Spleen (tissue), 11 donors: Measurements from ENCODE around the gene PEAK1. TPM values are rescaled to one million over a fixed set of nuclear protein-coding genes. Genes with fewer than 3 reads are reported as not detected.

Source experiments
- DNase-seq: peaks from one replicate; pipeline ENCODE4 v3.0.0-alpha.2; 2020
- H3K27ac ChIP-seq, 8 donors: fragments of 200-600 bp; sonication (generic) in 7 of 8; 1 replicate in 4 of 8; 2 replicates in 4 of 8; pipeline versions ENCODE4 v1.5.0 to v1.8.0; 2016 to 2021; ENCODE audit warnings: inconsistent platforms in 4 of 8, mild to moderate bottlenecking in 4 of 8, moderate library complexity in 1 of 8
- H3K27me3 ChIP-seq, 7 donors: fragments of 200-600 bp; sonication (generic) in 6 of 7; replicated peaks in 1 of 7; 1 replicate in 4 of 7; 2 replicates in 3 of 7; pipeline versions ENCODE4 v1.5.0 to v1.8.0; 2016 to 2021; ENCODE audit warnings: inconsistent platforms in 3 of 7, mild to moderate bottlenecking in 1 of 7
- H3K36me3 ChIP-seq, 6 donors: fragments of 200-600 bp; sonication (generic) in 5 of 6; 1 replicate in 4 of 6; 2 replicates in 2 of 6; pipeline versions ENCODE4 v1.5.0 to v1.8.0; 2016 to 2021; ENCODE audit warnings: inconsistent platforms in 2 of 6
- H3K4me1 ChIP-seq, 6 donors: fragments of 200-600 bp; sonication (generic) in 5 of 6; 1 replicate in 3 of 6; 2 replicates in 3 of 6; pipeline versions ENCODE4 v1.5.0 to v1.8.0; 2016 to 2021; ENCODE audit warnings: inconsistent platforms in 3 of 6
- H3K4me3 ChIP-seq, 8 donors: fragments of 200-600 bp; sonication (generic) in 7 of 8; 1 replicate in 4 of 8; 2 replicates in 4 of 8; pipeline versions ENCODE4 v1.5.0 to v1.8.0; 2016 to 2021; ENCODE audit warnings: inconsistent platforms in 4 of 8, mild to moderate bottlenecking in 4 of 8, moderate library complexity in 2 of 8
- H3K9me3 ChIP-seq, 8 donors: fragments of 200-600 bp; sonication (generic) in 7 of 8; 1 replicate in 4 of 8; 2 replicates in 4 of 8; pipeline versions ENCODE4 v1.5.0 to v1.8.0; 2016 to 2021; ENCODE audit warnings: inconsistent platforms in 4 of 8
- CTCF ChIP-seq, 11 experiments: fragments of 200-600 bp in 7 of 11; fragments of 450-650 bp in 4 of 11; sonication (generic) in 4 of 11; IDR thresholded peaks in 8 of 11; conservative IDR thresholded peaks in 3 of 11; 1 replicate in 7 of 11; 2 replicates in 4 of 11; pipeline versions ENCODE4 v1.4.0 to v1.8.0; 2016 to 2021; ENCODE audit warnings: antibody characterized with exemption in 11 of 11, inconsistent platforms in 4 of 11, mild to moderate bottlenecking in 1 of 11
- POLR2A ChIP-seq, 3 donors: fragments of 450-650 bp; IDR thresholded peaks; one replicate each; pipeline ENCODE4 v1.5.1; 2017; ENCODE audit warnings: antibody characterized with exemption in 3 of 3, mild to moderate bottlenecking in 1 of 3
- POLR2AphosphoS5 ChIP-seq, 3 donors: sonication (generic); formaldehyde crosslinking; IDR thresholded peaks; one replicate each; pipeline ENCODE4 v1.5.1; 2017; ENCODE audit warnings: antibody characterized with exemption in 3 of 3
- WGBS, 5 donors: extraction: QIAGEN DNeasy Blood & Tissue Kit in 3 of 5; methylation state at CpG; one replicate each; pipeline versions ENCODE4 v1.1.5 to v1.1.7; 2013 to 2018; 5-methylcytosine and 5-hydroxymethylcytosine counted together
- intact Hi-C: fragments of 100-400 bp; cut with DNase I; formaldehyde crosslinking; loops from one replicate; pipeline ENCODE4 v1.15.0; 2023; ENCODE audit warnings: low total_unique reads
- polyA plus RNA-seq, 3 donors: library from polyadenylated mRNA; stranded (reverse); fragments of 200-250 nt; gene quantifications; one replicate each; pipeline ENCODE4 v1.2.1, GENCODE V29; 2013
- total RNA-seq, 7 donors: library from RNA; depleted of rRNA in 3 of 7; stranded (reverse); fragments of >200 nt in 3 of 7; fragmentation: NEBNext Ultra II Directional in 4 of 7; extraction: Animal tissue kit (Norgen Biotek cat#: 25700) in 4 of 7; gene quantifications; one replicate each; pipeline versions ENCODE4 v1.1.0 to v1.2.1, GENCODE V29; 2016 to 2021
- donor health status: healthy with polysubstance abuse.
- donor health status: DM: no; HTN: no; CAD: no; lungs with moderate emphysema.
- donor health status: DM: no; HTN: no; CAD: no.
- donor health status: Bipolar disorder and iron deficiency.
- donor health status: healthy.
- donor health status: DM: no; HTN: no; CAD: no.
- donor health status: DM: yes; HTN: yes; CAD: no.

Gene PEAK1
- total and polyA plus RNA-seq, 10 donors: 5.0 to 415 (median 175) TPM

DNA sequence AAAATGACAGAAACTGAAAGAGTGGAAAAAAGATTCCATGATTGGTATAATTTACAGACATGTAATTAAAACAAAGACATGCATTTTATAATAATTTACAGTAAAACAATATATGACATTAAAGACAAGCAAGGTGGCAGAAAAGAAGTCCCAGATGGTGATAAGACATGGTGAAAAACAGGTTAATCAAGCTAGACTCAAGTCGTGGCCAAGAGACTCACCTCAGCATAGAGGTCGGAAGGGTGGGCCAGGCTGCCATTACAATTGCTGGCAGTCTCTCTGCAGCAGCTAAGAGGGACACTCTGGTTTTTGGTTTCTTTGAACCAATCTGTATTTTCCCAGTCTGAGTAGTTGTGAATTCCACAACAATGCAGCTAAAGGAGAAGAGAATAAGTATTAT is 367.3 kb downstream of the PEAK1 start:
- Histone ChIP-seq H3K27ac (no peak overlapping the region), H3K4me3 (no peak overlapping the region), H3K36me3 (peaks cover 0 to 70% (median 13%) of the 10 kb centered on the region in 6 donors), H3K27me3 (no peaks in the 10 kb centered on the region), H3K4me1 (peaks cover 0 to 32% (median 4%) of the 10 kb centered on the region in 6 donors), H3K9me3 (no peaks in the 10 kb centered on the region)
- DNase-seq: no peak
- no peak for TF ChIP-seq CTCF (IDR thresholded peaks at IDR 0.05 in 8 of 11, conservative IDR thresholded peaks at IDR 0.05 in 3 of 11)
- no peak for TF ChIP-seq POLR2A (IDR thresholded peaks at IDR 0.05)
- TF ChIP-seq POLR2AphosphoS5 (IDR thresholded peaks at IDR 0.05): no peak
- intact Hi-C loops: no loop called here
- WGBS, 5 donors: 71 to 95% (median 89%) methylated on average over 2 of the region's 2 CpGs

Other genes starting within 250 kb of the PEAK1 start
- gene HMG20A, start 784 bp upstream of the PEAK1 start, total RNA-seq: 100 to 1,000 TPM in 3 of 7 donors, 10 to 100 TPM in 4; 72.0 to 107 (median 88.6) TPM
- 10 to 100 TPM; 17.9 to 31.7 (median 21.2) TPM for gene HMG20A, start 784 bp upstream of the PEAK1 start, polyA plus RNA-seq
- gene LINGO1, start 212.8 kb upstream of the PEAK1 start, total RNA-seq: 1 to 10 TPM; 1.6 to 7.3 (median 3.8) TPM
- 1 to 10 TPM in 1 of 3 donors, under 1 TPM in 2; 0.46 to 1.2 (median 0.93) TPM for gene LINGO1, start 212.8 kb upstream of the PEAK1 start, polyA plus RNA-seq